Iris pigment epithelial cell (primary cell): ENCODE results near the gene KIR2DL4.
"Not testable (repeated sequence)": the region's sequence is repeated elsewhere in the genome, so short reads cannot be mapped to it uniquely, and the experiment has no call there.

Experiments
- DNase-seq: peaks from one replicate; pipeline ENCODE4 v3.0.0-alpha.2; 2011; ENCODE audit warnings: low read depth

The KIR2DL4 gene

DNA sequence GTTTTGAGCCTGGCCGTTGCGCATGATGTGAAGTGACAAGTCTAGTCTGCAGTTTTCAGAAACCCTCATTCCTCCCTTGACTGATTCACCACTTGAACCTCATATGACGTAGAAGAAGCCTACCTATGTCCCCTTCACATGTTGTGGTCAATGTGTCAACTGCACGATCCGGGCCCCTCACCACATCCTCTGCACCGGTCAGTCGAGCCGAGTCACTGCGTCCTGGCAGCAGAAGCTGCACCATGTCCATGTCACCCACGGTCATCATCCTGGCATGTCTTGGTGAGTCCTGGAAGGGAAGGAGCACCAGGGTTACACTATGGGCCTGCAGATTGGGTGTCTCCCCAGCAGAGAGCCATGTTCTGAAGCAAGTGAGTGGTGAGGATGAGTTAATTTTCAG, at the start of gene KIR2DL4:
Gene KIR2DL4 (plus strand): TSS at position 201 of the 400 bp plus-strand sequence. CDS start 42 bp downstream, at position 243.
- DNase-seq, result no peak

DNA sequence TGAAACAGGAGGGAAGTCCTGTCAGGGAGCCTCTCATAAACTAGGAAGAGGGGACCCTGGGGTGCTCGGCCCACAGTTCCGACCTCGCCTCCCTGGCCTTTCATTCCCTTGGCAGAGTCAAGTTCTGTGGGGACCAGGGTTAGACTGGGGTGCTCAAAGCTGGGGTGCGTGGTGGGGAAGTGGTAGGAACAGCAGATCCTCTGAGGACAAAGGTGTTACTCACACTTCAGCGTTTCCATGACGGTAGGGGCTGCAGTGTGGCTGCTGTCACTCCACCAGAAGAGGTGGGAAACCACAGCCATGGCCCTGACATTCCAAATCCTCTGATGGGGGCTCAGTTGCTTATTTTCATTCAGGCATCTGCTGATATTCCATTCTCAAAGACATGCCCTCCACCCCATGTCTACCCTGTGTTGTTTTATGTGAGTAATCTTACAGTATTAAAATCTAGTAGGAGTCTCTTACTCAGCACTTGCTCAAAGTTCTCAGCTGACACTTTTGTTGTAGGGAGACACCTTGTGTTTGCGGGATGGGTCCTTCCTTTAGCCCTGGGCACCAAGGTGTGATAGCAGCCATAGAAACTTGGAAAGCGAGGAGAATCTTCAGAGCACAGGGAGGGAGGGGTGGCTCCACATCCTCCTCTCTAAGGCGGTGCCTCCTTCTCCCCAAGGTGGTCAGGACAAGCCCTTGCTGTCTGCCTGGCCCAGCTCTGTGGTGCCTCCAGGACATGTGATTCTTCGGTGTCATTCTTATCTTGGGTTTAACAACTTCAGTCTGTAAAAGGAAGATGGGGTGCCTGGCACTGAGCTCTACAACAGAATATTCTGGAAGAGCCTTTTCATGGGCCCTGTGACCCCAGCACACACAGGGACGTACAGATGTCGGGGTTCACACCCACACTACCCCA, 47.0 kb upstream of the KIR2DL4 start:
- not testable (repeated sequence) for DNase-seq

DNA sequence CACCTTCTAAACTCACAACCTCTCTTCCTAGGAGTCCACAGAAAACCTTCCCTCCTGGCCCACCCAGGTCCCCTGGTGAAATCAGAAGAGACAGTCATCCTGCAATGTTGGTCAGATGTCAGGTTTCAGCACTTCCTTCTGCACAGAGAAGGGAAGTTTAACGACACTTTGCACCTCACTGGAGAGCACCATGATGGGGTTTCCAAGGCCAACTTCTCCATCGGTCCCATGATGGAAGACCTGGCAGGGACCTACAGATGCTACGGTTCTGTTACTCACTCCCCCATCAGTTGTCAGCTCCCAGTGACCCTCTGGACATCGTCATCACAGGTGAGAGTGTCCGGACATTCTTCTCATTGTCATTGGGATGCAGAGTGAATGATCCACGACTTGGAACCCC, 44.8 kb upstream of the KIR2DL4 start:
- DNase-seq, result not testable (repeated sequence)

DNA sequence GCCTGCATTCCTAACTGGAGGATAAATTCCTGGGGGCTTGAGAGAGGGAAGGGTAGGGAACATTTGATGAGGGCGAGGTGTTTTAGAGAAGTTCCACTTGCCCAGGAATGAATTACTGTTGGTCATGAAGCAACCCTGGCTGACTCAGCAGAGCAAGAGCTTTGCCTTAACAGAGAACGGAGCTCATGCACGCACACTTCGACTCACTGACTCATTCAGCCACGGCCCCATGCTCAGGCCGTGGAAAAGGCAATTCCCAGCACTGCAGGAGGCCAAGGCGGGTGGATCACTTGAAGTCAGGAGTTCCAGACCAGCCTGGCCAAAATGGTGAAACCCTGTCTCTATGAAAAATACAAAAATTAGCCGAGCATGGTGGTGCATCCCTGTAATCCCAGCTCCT, 39.2 kb upstream of the KIR2DL4 start:
- DNase-seq, result not testable (repeated sequence)

DNA sequence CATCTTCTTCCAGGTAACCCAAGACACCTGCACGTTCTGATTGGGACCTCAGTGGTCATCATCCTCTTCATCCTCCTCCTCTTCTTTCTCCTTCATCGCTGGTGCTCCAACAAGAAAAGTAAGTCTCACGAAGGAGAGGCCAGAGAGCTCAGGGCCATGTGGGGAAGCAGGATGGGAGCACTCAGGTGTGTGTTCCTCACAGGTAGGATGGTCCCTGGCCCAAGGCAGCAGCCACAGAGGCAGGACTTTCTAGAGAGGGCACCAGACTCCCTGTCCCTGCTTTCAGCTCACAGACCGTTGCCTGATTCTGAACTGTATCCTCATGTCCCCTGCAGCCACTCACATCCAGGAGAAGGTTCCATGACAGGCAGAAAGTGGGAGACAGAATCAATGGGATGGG, 36.9 kb upstream of the KIR2DL4 start:
- DNase-seq, result not testable (repeated sequence)

DNA sequence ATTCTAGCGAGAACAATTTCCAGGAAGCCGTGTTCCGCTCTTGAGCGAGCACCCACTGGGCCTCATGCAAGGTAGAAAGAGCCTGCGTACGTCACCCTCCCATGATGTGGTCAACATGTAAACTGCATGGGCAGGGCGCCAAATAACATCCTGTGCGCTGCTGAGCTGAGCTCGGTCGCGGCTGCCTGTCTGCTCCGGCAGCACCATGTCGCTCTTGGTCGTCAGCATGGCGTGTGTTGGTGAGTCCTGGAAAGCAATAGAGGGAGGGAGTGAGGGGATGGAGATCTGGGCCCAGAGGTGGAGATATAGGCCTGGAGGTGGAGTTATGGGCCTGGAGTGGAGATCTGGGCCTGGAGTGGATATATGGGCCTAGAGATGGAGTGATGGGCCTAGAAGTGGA, 33.8 kb upstream of the KIR2DL4 start, which contains the start of gene KIR2DL1:
Gene KIR2DL1 (plus strand): TSS at position 148 of the 400 bp plus-strand sequence. CDS start 58 bp downstream, at position 206.
- DNase-seq, result not testable (repeated sequence)

DNA sequence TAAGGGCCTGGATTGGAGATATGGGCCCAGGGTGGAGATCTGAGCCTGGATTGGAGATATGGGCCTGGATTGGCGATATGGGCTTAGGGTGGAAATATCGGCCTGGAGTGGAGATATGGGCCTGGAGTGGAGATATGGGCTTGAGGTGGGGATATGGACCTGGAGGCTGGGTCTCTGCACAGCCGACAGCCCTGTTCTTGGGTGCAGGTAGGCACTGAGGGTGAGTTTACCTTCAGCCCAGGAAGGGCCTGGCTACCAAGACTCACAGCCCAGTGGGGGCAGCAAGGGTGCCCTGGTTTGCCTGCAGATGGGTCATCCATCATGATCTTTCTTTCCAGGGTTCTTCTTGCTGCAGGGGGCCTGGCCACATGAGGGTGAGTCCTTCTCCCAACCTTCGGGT, 32.9 kb upstream of the KIR2DL4 start:
- DNase-seq, result not testable (repeated sequence)

DNA sequence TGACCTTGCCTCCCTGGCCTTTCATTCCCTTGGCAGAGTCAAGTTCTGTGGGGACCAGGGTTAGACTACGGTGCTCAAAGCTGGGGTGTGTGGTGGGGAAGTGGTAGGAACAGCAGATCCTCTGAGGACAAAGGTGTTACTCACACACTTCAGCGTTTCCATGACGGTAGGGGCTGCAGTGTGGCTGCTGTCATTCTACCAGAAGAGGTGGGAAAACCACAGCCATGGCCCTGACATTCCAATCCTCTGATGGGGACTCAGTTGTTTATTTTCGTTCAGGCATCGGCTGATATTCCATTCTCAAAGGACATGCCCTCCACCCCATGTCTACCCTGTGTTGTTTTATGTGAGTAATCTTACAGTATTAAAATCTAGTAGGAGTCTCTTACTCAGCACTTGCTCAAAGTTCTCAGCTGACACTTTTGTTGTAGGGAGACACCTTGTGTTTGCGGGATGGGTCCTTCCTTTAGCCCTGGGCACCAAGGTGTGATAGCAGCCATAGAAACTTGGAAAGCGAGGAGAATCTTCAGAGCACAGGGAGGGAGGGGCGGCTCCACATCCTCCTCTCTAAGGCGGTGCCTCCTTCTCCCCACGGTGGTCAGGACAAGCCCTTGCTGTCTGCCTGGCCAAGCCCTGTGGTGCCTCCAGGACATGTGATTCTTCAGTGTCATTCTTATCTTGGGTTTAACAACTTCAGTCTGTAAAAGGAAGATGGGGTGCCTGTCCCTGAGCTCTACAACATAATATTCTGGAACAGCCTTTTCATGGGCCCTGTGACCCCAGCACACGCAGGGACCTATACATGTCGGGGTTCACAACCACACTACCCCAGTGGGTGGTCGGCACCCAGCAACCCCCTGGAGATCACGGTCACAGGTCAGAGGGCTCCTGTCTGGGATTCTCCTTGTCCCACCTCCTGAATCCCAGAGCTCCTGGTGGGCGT, 32.1 kb upstream of the KIR2DL4 start:
- DNase-seq, result not testable (repeated sequence)

DNA sequence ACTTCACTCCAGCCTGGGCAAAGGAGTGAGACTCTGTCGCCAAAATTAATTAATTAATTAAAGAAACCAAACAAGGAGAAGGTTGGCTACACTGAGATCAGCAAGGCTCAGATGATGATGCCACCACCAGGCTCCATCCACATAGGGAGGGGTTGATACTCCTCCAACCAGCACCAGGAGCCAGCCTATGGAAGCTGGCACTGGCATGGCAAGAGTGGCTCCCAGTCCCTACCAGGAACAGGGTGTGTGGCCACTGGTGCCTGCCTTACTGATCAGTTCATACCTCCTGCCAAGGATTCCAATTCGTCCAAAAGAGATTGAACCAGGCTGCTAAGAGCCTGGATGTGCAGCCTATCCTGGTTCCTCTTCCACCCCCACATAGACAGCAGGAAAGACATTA, 30.7 kb upstream of the KIR2DL4 start:
- DNase-seq, result not testable (repeated sequence)

DNA sequence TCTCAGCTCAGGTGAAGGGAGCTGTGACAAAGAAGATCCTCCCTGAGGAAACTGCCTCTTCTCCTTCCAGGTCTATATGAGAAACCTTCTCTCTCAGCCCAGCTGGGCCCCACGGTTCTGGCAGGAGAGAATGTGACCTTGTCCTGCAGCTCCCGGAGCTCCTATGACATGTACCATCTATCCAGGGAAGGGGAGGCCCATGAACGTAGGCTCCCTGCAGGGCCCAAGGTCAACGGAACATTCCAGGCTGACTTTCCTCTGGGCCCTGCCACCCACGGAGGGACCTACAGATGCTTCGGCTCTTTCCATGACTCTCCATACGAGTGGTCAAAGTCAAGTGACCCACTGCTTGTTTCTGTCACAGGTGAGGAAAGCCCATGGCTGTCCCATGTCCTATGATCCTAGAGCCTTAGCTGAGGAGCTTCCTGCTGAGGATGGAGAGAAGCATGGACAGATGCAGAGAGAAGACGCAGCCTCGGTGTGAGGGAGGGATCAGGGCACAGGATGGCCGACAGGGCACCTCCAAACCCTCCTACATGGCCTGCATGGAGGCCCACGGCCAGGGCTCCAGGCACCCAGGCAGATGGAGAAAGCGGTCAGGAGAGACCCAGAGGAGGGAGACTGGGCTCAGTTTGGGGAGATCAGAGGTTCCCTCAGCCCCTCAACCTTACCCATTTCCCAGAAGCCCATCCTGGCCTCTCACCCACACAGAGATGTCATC, 28.2 kb upstream of the KIR2DL4 start:
- DNase-seq, result not testable (repeated sequence)

DNA sequence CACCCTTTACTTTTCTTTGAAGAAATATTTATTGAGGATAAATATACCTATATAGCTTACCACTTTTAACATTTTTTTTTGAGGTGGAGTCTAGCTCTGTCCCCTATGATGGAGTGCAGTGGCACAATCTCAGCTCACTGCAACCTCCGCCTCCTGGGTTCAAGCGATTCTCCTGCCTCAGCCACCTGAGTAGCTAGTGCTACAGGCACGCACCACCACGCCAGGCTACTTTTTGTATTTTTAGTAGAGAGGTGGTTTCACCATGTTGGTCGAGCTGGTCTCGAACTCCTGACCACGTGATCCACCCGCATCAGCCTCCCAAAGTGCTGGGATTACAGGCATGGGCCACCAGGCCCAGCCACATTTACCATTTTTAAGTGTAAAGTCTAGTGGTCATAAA, 27.6 kb upstream of the KIR2DL4 start:
- not testable (repeated sequence) for DNase-seq

DNA sequence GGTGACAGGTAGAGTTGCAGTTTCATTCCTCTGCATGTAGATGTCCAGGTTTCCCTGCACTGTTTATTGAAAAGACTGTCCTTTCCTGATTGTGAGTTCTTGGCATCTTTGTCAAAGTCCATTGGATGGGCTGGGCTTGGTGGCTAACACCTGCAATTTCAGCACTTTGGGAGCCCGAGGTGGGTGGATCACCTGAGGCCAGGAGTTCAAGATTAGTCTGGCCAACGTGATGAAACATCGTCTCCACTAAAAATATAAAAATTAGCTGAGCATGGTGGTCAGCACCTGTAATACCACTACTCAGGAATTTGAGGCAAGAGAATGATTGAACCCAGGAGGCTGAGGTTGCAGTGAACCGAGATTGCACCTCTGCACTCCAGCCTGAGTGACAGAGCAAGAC, 25.6 kb upstream of the KIR2DL4 start:
- DNase-seq, result not testable (repeated sequence)

DNA sequence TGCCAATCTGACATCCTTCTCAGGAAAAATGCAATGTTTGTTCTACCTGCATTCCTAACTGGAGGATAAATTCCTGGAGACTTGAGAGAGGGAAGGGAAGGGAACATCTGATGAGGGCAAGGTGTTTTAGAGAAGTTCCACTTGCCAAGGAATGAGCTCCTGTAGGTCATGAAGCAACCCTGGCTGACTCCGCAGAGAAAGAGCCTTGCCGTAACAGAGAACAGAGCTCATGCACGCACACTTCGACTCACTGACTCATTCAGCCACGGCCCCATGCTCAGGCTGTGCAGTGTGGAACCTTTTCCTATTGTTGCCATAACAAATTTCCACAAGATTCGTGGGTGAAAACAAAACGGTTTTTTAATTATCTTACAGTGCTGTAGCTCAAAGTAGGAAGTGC, 24.5 kb upstream of the KIR2DL4 start:
- not testable (repeated sequence) for DNase-seq

DNA sequence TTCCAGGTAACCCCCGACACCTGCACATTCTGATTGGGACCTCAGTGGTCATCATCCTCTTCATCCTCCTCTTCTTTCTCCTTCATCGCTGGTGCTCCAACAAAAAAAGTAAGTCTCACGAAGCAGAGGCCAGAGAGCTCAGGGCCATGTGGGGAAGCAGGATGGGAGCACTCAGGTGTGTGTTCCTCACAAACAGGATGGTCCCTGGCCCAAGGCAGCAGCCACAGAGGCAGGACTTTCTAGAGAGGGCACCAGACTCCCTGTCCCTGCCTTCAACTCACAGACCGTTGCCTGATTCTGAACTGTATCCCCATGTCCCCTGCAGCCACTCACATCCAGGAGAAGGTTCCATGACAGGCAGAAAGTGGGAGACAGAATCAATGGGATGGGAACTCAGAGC, 20.5 kb upstream of the KIR2DL4 start:
- DNase-seq, result not testable (repeated sequence)

DNA sequence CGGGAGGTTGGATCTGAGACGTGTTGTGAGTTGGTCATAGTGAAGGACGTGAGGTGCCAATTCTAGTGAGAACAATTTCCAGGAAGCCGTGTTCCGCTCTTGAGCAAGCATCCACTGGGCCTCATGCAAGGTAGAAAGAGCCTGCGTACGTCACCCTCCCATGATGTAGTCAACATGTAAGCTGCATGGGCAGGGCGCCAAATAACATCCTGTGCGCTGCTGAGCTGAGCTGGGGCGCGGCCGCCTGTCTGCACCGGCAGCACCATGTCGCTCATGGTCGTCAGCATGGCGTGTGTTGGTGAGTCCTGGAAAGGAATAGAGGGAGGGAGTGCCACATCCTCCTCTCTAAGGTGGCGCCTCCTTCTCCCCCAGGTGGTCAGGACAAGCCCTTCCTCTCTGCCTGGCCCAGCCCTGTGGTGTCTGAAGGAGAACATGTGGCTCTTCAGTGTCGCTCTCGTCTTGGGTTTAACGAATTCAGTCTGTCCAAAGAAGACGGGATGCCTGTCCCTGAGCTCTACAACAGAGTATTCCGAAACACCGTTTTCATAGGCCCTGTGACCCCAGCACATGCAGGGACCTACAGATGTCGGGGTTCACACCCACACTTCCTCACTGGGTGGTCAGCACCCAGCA, 17.2 kb upstream of the KIR2DL4 start:
- not testable (repeated sequence) for DNase-seq

DNA sequence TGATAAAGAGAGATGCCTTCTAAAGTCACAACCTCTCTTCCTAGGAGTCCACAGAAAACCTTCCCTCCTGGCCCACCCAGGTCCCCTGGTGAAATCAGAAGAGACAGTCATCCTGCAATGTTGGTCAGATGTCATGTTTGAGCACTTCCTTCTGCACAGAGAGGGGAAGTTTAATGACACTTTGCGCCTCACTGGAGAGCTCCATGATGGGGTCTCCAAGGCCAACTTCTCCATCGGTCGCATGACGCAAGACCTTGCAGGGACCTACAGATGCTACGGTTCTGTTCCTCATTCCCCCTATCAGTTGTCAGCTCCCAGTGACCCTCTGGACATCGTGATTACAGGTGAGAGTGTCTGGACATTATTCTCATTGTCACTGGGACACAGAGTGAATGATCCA, 15.3 kb upstream of the KIR2DL4 start:
- not testable (repeated sequence) for DNase-seq

DNA sequence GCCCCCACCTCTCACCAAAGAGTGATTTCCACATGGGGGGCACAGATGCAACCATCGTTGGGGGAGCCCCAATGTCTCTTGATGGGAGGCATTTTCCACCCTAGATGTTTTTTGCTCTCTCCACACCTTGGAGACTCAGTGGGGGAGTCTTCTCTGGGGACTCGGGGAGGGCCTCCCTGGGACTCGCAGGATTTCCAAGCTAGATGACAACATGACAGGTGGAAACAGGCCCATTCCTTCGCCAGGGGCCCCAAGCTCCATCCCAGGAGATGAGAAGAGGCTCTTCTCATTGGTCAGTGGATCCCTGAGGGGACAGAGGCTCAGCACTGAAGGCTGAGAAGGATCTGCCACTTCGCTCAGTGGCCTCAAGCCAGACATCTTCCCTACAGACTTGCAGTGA, 12.7 kb upstream of the KIR2DL4 start:
- DNase-seq, result no peak

DNA sequence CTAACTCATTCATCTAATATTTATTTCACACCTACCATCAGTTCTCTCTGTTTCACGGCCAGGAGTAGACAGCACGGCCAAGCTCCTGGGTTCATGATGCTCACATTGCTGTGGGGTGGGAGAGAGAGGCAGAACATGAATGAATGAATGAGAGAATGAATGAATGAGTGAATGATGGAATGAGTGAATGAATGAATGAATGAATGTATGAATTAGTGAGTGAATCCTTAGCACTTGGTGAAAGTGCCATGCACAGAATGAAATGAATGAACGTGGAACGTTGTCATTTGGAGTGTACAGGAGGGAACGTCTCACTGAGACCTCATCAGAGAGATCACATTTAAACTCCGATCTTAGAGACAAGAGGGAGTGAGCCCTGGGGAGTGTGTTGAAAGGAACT, 11.9 kb upstream of the KIR2DL4 start:
- no peak for DNase-seq

DNA sequence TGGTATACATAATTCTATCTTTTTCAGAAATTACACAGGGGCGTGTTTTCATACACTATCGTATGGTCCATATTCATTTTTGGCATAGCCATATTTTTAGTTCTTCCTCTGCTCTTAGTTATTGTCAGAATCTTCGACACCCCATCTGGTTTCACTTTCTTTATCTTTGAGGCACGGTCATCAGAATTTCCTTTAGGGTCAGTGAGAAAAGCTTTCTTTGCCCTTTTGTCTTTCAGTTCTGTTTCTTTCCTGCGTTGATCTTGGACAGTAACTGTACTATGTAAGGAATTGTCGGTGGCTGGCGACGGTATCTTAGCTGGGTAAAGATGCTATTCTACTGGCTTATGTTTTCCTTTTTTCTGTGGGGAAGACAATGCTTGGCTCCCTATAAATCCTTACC, 10.6 kb upstream of the KIR2DL4 start:
- DNase-seq, result no peak

DNA sequence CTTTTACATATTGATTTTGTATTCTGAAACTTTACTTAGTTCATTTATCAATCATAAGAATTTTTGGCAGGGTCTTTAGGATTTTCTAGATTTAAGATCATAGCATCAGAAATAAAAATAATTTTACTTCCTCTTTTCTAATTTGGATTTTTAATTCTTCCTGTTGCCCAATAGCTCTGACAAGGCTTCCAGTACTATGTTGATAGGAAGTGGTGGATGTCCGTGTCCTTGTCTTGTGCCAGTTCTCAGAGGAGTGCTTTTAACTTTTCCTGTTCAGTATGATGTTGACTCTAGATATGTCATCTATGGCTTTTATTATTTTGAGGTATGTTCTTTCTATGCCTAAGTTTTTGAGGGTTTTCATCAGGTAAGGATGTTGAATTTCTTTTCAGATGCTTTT, 7.7 kb upstream of the KIR2DL4 start:
- DNase-seq, result no peak

DNA sequence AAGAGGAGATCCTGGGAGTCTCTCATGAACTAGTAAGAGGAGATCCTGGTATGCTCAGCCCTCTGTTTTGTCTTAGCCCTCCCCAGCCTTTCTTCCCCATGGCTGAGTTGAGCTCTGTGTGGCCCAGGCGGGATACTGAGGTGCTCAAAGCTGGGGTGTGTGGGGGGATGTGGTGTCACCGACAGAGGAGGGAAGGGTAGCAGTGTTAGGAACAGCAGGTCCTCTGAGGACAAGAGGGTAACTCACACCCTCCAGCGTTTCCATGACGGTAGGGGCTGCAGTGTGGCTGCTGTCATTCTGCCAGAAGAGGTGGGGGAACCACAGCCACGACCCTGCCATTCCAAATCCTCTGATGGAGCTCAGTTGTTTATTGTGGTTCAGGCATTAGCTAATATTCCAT, 691 bp downstream of the KIR2DL4 start:
- DNase-seq, result no peak
